ENCODE measurements around the gene KLHDC4.
A peak's percentile ranks its signal among the peaks of the same experiment; 100 is the strongest.
"Not testable (repeated sequence)": the region's sequence is repeated elsewhere in the genome, so short reads cannot be mapped to it uniquely, and the experiment has no call there.

Gene KLHDC4

GRCh38 chr16:87794485-87795078, 28.8 kb upstream of the KLHDC4 start:
- in situ Hi-C loops (cut with MboI; ENCODE audit: low sequenced_read_pairs): no loop called here
- Histone ChIP-seq H3K36me3 (replicated peaks) (no peaks in the 10 kb centered on the region), H3K27me3 (ENCODE audit: low read depth) (no peaks in the 10 kb centered on the region), H3K4me1 (no peaks in the 10 kb centered on the region), H3K9me3 (no peaks in the 10 kb centered on the region), H3K4me3 (no peak overlapping the region)
- DNase-seq (ENCODE audit: low spot score in 2 of 2): no peak

- Histone ChIP-seq H3K27me3 (ENCODE audit: low read depth) (no peaks in the 10 kb centered on the region), H3K4me1 (no peaks in the 10 kb centered on the region), H3K4me3 (no peak overlapping the region), H3K36me3 (replicated peaks) (no peaks in the 10 kb centered on the region), H3K9me3 (no peaks in the 10 kb centered on the region)
- no peak for DNase-seq (ENCODE audit: low spot score in 2 of 2)
- in situ Hi-C loops (cut with MboI; ENCODE audit: low sequenced_read_pairs): no loop called here
Observed at GRCh38 chr16:87792205-87792565, 26.4 kb upstream of the KLHDC4 start.

GRCh38 chr16:87791295-87792204, 25.8 kb upstream of the KLHDC4 start:
- H3K9me3 ChIP-seq: no peaks in the 10 kb centered on the region
- no peak overlapping the region for H3K4me3 ChIP-seq
- in situ Hi-C loops (cut with MboI; ENCODE audit: low sequenced_read_pairs): no loop called here
- H3K36me3 ChIP-seq (replicated peaks): no peaks in the 10 kb centered on the region
- no peaks in the 10 kb centered on the region for H3K27me3 ChIP-seq (ENCODE audit: low read depth)
- H3K4me1 ChIP-seq: no peaks in the 10 kb centered on the region
- DNase-seq (ENCODE audit: low spot score in 2 of 2): no peak

GRCh38 chr16:87790292-87791100, 24.7 kb upstream of the KLHDC4 start:
- Histone ChIP-seq H3K4me1 (no peaks in the 10 kb centered on the region), H3K9me3 (no peaks in the 10 kb centered on the region), H3K4me3 (no peak overlapping the region), H3K27me3 (ENCODE audit: low read depth) (no peaks in the 10 kb centered on the region), H3K36me3 (replicated peaks) (no peaks in the 10 kb centered on the region)
- no peak for DNase-seq (ENCODE audit: low spot score in 2 of 2)
- in situ Hi-C loops (cut with MboI; ENCODE audit: low sequenced_read_pairs): no loop called here

GRCh38 chr16:87789437-87790291, 23.9 kb upstream of the KLHDC4 start:
- no peaks in the 10 kb centered on the region for H3K9me3 ChIP-seq
- DNase-seq (ENCODE audit: low spot score in 2 of 2): no peak
- no peaks in the 10 kb centered on the region for H3K4me1 ChIP-seq
- H3K36me3 ChIP-seq (replicated peaks): no peaks in the 10 kb centered on the region
- in situ Hi-C loops (cut with MboI; ENCODE audit: low sequenced_read_pairs): no loop called here
- no peak overlapping the region for H3K4me3 ChIP-seq
- H3K27me3 ChIP-seq (ENCODE audit: low read depth): no peaks in the 10 kb centered on the region

GRCh38 chr16:87788730-87789436, 23.1 kb upstream of the KLHDC4 start:
- H3K4me1 ChIP-seq; H3K36me3 ChIP-seq (replicated peaks); in situ Hi-C loops (cut with MboI; ENCODE audit: low sequenced_read_pairs); H3K27me3 ChIP-seq (ENCODE audit: low read depth); DNase-seq (ENCODE audit: low spot score in 2 of 2); H3K4me3 ChIP-seq; H3K9me3 ChIP-seq: not testable (repeated sequence)

- H3K4me3 ChIP-seq; H3K36me3 ChIP-seq (replicated peaks); DNase-seq (ENCODE audit: low spot score in 2 of 2); H3K27me3 ChIP-seq (ENCODE audit: low read depth); in situ Hi-C loops (cut with MboI; ENCODE audit: low sequenced_read_pairs); H3K4me1 ChIP-seq; H3K9me3 ChIP-seq: not testable (repeated sequence)
Observed at GRCh38 chr16:87787451-87788091, 21.8 kb upstream of the KLHDC4 start.

GRCh38 chr16:87784812-87785211, 19.0 kb upstream of the KLHDC4 start:
- in situ Hi-C loops (cut with MboI; ENCODE audit: low sequenced_read_pairs): no loop called here
- Histone ChIP-seq H3K27me3 (ENCODE audit: low read depth) (no peaks in the 10 kb centered on the region), H3K4me3 (no peak overlapping the region), H3K4me1 (no peaks in the 10 kb centered on the region), H3K9me3 (no peaks in the 10 kb centered on the region), H3K36me3 (replicated peaks) (no peaks in the 10 kb centered on the region)
- DNase-seq (ENCODE audit: low spot score in 2 of 2): no peak

GRCh38 chr16:87782033-87782432, 16.2 kb upstream of the KLHDC4 start:
- no peak for DNase-seq (ENCODE audit: low spot score in 2 of 2)
- H3K27me3 ChIP-seq (ENCODE audit: low read depth): no peaks in the 10 kb centered on the region
- no peaks in the 10 kb centered on the region for H3K36me3 ChIP-seq (replicated peaks)
- no peak overlapping the region for H3K4me3 ChIP-seq
- in situ Hi-C loops (cut with MboI; ENCODE audit: low sequenced_read_pairs): no loop called here
- peaks cover 13% of the 10 kb centered on the region for H3K4me1 ChIP-seq
- H3K9me3 ChIP-seq: no peaks in the 10 kb centered on the region

GRCh38 chr16:87780385-87780989, 14.7 kb upstream of the KLHDC4 start:
- Histone ChIP-seq H3K4me1 (peaks cover 13% of the 10 kb centered on the region), H3K9me3 (no peaks in the 10 kb centered on the region), H3K4me3 (no peak overlapping the region), H3K27me3 (ENCODE audit: low read depth) (no peaks in the 10 kb centered on the region), H3K36me3 (replicated peaks) (no peaks in the 10 kb centered on the region)
- DNase-seq (ENCODE audit: low spot score in 2 of 2): no peak
- in situ Hi-C loops (cut with MboI; ENCODE audit: low sequenced_read_pairs): no loop called here

- in situ Hi-C loops (cut with MboI; ENCODE audit: low sequenced_read_pairs): loop anchor here (5.0 kb wide), 1 partner anchor 88 kb away; the partner anchor contains the start of gene SLC7A5
- Histone ChIP-seq H3K4me1 (peaks cover 13% of the 10 kb centered on the region), H3K27me3 (ENCODE audit: low read depth) (no peaks in the 10 kb centered on the region), H3K9me3 (no peaks in the 10 kb centered on the region), H3K4me3 (peak overlapping the region; percentile 10), H3K36me3 (replicated peaks) (no peaks in the 10 kb centered on the region)
- peak; percentile 86 to 96 for DNase-seq (ENCODE audit: low spot score in 2 of 2)
Observed at GRCh38 chr16:87778830-87779579, 13.2 kb upstream of the KLHDC4 start.

Measured in HAP-1 (cell line).